CMK (cell line): ENCODE data around the gene KNDC1.
"Not testable (repeated sequence)": the region's sequence is repeated elsewhere in the genome, so short reads cannot be mapped to it uniquely, and the experiment has no call there.

ENCODE experiments used
- DNase-seq: peaks from one replicate; pipeline ENCODE4 v3.0.0-alpha.2; 2010; ENCODE audit warnings: low read depth

KNDC1 gene

GRCh38 chr10:133140417-133141143 lies 19.4 kb upstream of the KNDC1 start:
- DNase-seq: no peak

- no peak for DNase-seq
These were observed 18.7 kb upstream of the KNDC1 start for GRCh38 chr10:133141144-133141957.

GRCh38 chr10:133141958-133142340 lies 18.1 kb upstream of the KNDC1 start:
- no peak for DNase-seq

- no peak for DNase-seq
These were observed 17.4 kb upstream of the KNDC1 start for GRCh38 chr10:133142523-133143199.

GRCh38 chr10:133143200-133143533 lies 16.9 kb upstream of the KNDC1 start:
- no peak for DNase-seq

- no peak for DNase-seq
These were observed 16.5 kb upstream of the KNDC1 start for GRCh38 chr10:133143546-133143945.

GRCh38 chr10:133144771-133145170 lies 15.2 kb upstream of the KNDC1 start:
- DNase-seq: no peak

- no peak for DNase-seq
These were observed 9.8 kb upstream of the KNDC1 start for GRCh38 chr10:133150226-133150625.

- DNase-seq: no peak
These were observed 9.4 kb upstream of the KNDC1 start for GRCh38 chr10:133150656-133151055.

GRCh38 chr10:133151071-133151470 lies 8.9 kb upstream of the KNDC1 start:
- DNase-seq: not testable (repeated sequence)

- no peak for DNase-seq
These were observed 8.5 kb upstream of the KNDC1 start for GRCh38 chr10:133151543-133151972.

- DNase-seq: no peak
These were observed 5.6 kb upstream of the KNDC1 start for GRCh38 chr10:133154411-133154810.

GRCh38 chr10:133154996-133155778 lies 4.8 kb upstream of the KNDC1 start:
- no peak for DNase-seq

- DNase-seq: no peak
These were observed 3.1 kb upstream of the KNDC1 start for GRCh38 chr10:133156674-133157579.

- DNase-seq: no peak
These were observed 2.2 kb upstream of the KNDC1 start for GRCh38 chr10:133157662-133158436.

GRCh38 chr10:133158437-133158755 lies 1.6 kb upstream of the KNDC1 start:
- DNase-seq: no peak

GRCh38 chr10:133158756-133159610 lies 1.0 kb upstream of the KNDC1 start:
- no peak for DNase-seq

GRCh38 chr10:133159611-133159949 lies 439 bp upstream of the KNDC1 start:
- DNase-seq: no peak

GRCh38 chr10:133160826-133161471 lies 930 bp downstream of the KNDC1 start:
- DNase-seq: no peak
